IMR-90 (cell line): ENCODE results near the gene CHPF. TPM values are rescaled to one million over a fixed set of nuclear protein-coding genes. Genes with fewer than 3 reads are reported as not detected.

Experiments used
- ATAC-seq: fragments of 200-7000 bp; cut with Tn5 transposase; 2 replicates; pipeline ENCODE4 v1.9.1; 2020; ENCODE audit warnings: low read depth, mild to moderate bottlenecking, moderate library complexity
- BruUV-seq: library from RNA; stranded (reverse); fragments of 400-500 nt; replicated peaks from 2 replicates; lab custom pipeline; 2021; lab: Mats Ljungman, UMichigan
- CTCF ChIA-PET: fragments of 300-600 bp; formaldehyde crosslinking; extraction: SDS; loops from one replicate; lab custom pipeline; 2021; ENCODE audit warnings: antibody characterized with exemption; lab: Yijun Ruan, JAX
- POLR2A ChIA-PET: fragments of 300-600 bp; sonication (Branson Sonifier 250); formaldehyde crosslinking; loops from one replicate; lab custom pipeline; 2022; ENCODE audit warnings: antibody characterized with exemption; ENCODE audit not compliant: unreplicated experiment; lab: Charles Lee
- DNase-seq: peaks from one replicate; pipeline ENCODE4 v3.0.0; 2013
- H2AFZ ChIP-seq: replicated peaks from 2 replicates; pipeline ENCODE3; 2013; ENCODE audit warnings: low read length, mild to moderate bottlenecking; ENCODE audit not compliant: poor library complexity
- H2AK5ac ChIP-seq: 2 replicates; pipeline ENCODE4 v1.6.1; 2013; ENCODE audit warnings: low read depth, low read length, inconsistent platforms
- H2AK9ac ChIP-seq: replicated peaks from 2 replicates; pipeline ENCODE3; 2013; ENCODE audit warnings: mild to moderate bottlenecking, low read depth, low read length, moderate library complexity; ENCODE audit not compliant: poor library complexity
- H2BK120ac ChIP-seq: 2 replicates; pipeline ENCODE4 v1.6.1; 2013; ENCODE audit warnings: low read depth, low read length, inconsistent platforms
- H2BK15ac ChIP-seq: 3 replicates; pipeline ENCODE4 v1.6.1; 2013; ENCODE audit warnings: low read depth, low read length, inconsistent platforms
- H2BK20ac ChIP-seq: 2 replicates; pipeline ENCODE4 v1.6.1; 2013; ENCODE audit warnings: low read depth, mild to moderate bottlenecking, inconsistent platforms, low read length, moderate library complexity
- H2BK5ac ChIP-seq: 2 replicates; pipeline ENCODE4 v1.6.1; 2013; ENCODE audit warnings: mild to moderate bottlenecking, low read depth, low read length, inconsistent platforms; ENCODE audit not compliant: poor library complexity, severe bottlenecking
- H3K14ac ChIP-seq: replicated peaks from 2 replicates; pipeline ENCODE4 v1.6.1; 2013; ENCODE audit warnings: low read depth, low read length, inconsistent platforms
- H3K18ac ChIP-seq: 2 replicates; pipeline ENCODE4 v1.6.1; 2013; ENCODE audit warnings: low read depth, low read length, control low read depth
- H3K23ac ChIP-seq: 2 replicates; pipeline ENCODE4 v1.6.1; 2013; ENCODE audit warnings: low read depth, low read length, inconsistent platforms
- H3K27ac ChIP-seq: 2 replicates; pipeline ENCODE4 v1.5.1; 2013; ENCODE audit warnings: mild to moderate bottlenecking, control low read depth, low read length; ENCODE audit not compliant: insufficient read depth
- H3K27me3 ChIP-seq: 2 replicates; pipeline ENCODE4 v1.6.1; 2013; ENCODE audit warnings: low read length; ENCODE audit not compliant: control insufficient read depth, insufficient read depth
- H3K36me3 ChIP-seq: 2 replicates; pipeline ENCODE4 v1.6.1; 2013; ENCODE audit warnings: low read length, mixed read lengths; ENCODE audit not compliant: control insufficient read depth, insufficient read depth
- H3K4ac ChIP-seq: 2 replicates; pipeline ENCODE4 v1.6.1; 2013; ENCODE audit warnings: low read depth, low read length, inconsistent platforms
- H3K4me1 ChIP-seq: 2 replicates; pipeline ENCODE4 v1.6.1; 2013; ENCODE audit warnings: low read length, mixed read lengths; ENCODE audit not compliant: control insufficient read depth, insufficient read depth
- H3K4me2 ChIP-seq: 2 replicates; pipeline ENCODE4 v1.6.1; 2013; ENCODE audit warnings: low read depth, mild to moderate bottlenecking, control low read depth, low read length, moderate library complexity
- H3K4me3 ChIP-seq: 2 replicates; pipeline ENCODE4 v1.5.1; 2013; ENCODE audit warnings: low read depth, mild to moderate bottlenecking, control low read depth, low read length, moderate library complexity; ENCODE audit not compliant: insufficient read depth
- H3K56ac ChIP-seq: 2 replicates; pipeline ENCODE4 v1.6.1; 2013; ENCODE audit warnings: low read length, inconsistent platforms; ENCODE audit not compliant: insufficient read depth; ENCODE audit errors: extremely low read depth
- H3K79me1 ChIP-seq, 2 experiments: 2 replicates each; pipeline ENCODE4 v1.6.1; 2013; ENCODE audit warnings: low read length in 2 of 2, inconsistent platforms in 1 of 2, low read depth in 1 of 2
- H3K9ac ChIP-seq: 2 replicates; pipeline ENCODE4 v1.6.1; 2013; ENCODE audit warnings: low read depth, low read length, control low read depth
- H3K9me1 ChIP-seq: 2 replicates; pipeline ENCODE4 v1.6.1; 2013; ENCODE audit warnings: low read length, inconsistent platforms; ENCODE audit not compliant: insufficient read depth
- H3K9me3 ChIP-seq: 2 replicates; pipeline ENCODE4 v1.6.1; 2013; ENCODE audit warnings: low read length; ENCODE audit not compliant: control insufficient read depth, insufficient read depth
- H4K20me1 ChIP-seq: 2 replicates; pipeline ENCODE4 v1.6.1; 2013; ENCODE audit warnings: low read length, inconsistent platforms; ENCODE audit not compliant: insufficient read depth
- H4K5ac ChIP-seq: 2 replicates; pipeline ENCODE4 v1.6.1; 2013; ENCODE audit warnings: mild to moderate bottlenecking, low read depth, low read length, control low read depth
- H4K8ac ChIP-seq, 2 experiments: 2 replicates each; pipeline ENCODE4 v1.6.1; 2013; ENCODE audit warnings: low read depth in 2 of 2, low read length in 2 of 2, control low read depth in 1 of 2, inconsistent platforms in 1 of 2
- H4K91ac ChIP-seq: 2 replicates; pipeline ENCODE4 v1.6.1; 2013; ENCODE audit warnings: low read depth, low read length, inconsistent platforms; ENCODE audit not compliant: insufficient read depth
- BHLHE40 ChIP-seq: fragments of 150-350 bp; IDR thresholded peaks from 2 replicates; pipeline ENCODE4 v1.6.1; 2016; ENCODE audit warnings: mild to moderate bottlenecking, low read depth, low read length
- CEBPB ChIP-seq: IDR thresholded peaks from 2 replicates; pipeline ENCODE4 v1.6.1; 2012; ENCODE audit warnings: low read depth, low read length, improper control_type of control experiment
- CHD1 ChIP-seq: IDR thresholded peaks from 2 replicates; pipeline ENCODE4 v1.6.1; 2012; ENCODE audit warnings: low read depth, low read length, improper control_type of control experiment
- CTCF ChIP-seq: conservative IDR thresholded peaks from 2 replicates; pipeline ENCODE4 v1.5.1; 2012; ENCODE audit warnings: mild to moderate bottlenecking, low read depth, low read length, improper control_type of control experiment
- ELK1 ChIP-seq: fragments of 150-350 bp; IDR thresholded peaks from 2 replicates; pipeline ENCODE4 v1.6.1; 2016; ENCODE audit warnings: low read depth, mild to moderate bottlenecking, low read length, moderate library complexity, borderline replicate concordance
- FOS ChIP-seq: fragments of 150-350 bp; IDR thresholded peaks from 2 replicates; pipeline ENCODE4 v1.6.1; 2016; ENCODE audit warnings: low read depth, low read length
- MAFK ChIP-seq: IDR thresholded peaks from 2 replicates; pipeline ENCODE4 v1.6.1; 2012; ENCODE audit warnings: low read depth, low read length, improper control_type of control experiment
- MAZ ChIP-seq: IDR thresholded peaks from 2 replicates; pipeline ENCODE4 v1.6.1; 2012; ENCODE audit warnings: low read depth, mild to moderate bottlenecking, low read length, improper control_type of control experiment, moderate library complexity, borderline replicate concordance
- MXI1 ChIP-seq: IDR thresholded peaks from 2 replicates; pipeline ENCODE4 v1.6.1; 2012; ENCODE audit warnings: low read depth, mild to moderate bottlenecking, low read length, moderate library complexity, borderline replicate concordance
- NFE2L2 ChIP-seq: fragments of 150-350 bp; IDR thresholded peaks from 2 replicates; pipeline ENCODE4 v1.6.1; 2016; ENCODE audit warnings: low read depth, mild to moderate bottlenecking, low read length
- POLR2A ChIP-seq: IDR thresholded peaks from 2 replicates; pipeline ENCODE4 v1.6.1; 2012; ENCODE audit warnings: mild to moderate bottlenecking, low read depth, low read length
- RAD21 ChIP-seq: IDR thresholded peaks from 2 replicates; pipeline ENCODE4 v1.6.1; 2012; ENCODE audit warnings: low read length, improper control_type of control experiment
- RCOR1 ChIP-seq: IDR thresholded peaks from 2 replicates; pipeline ENCODE4 v1.6.1; 2012; ENCODE audit warnings: mild to moderate bottlenecking, low read length, improper control_type of control experiment; ENCODE audit not compliant: insufficient replicate concordance
- WGBS, 2 experiments: methylation state at CpG; one replicate each; pipeline versions ENCODE4 v1.1.5 to v1.1.7; 2013; ENCODE audit warnings: missing lambda C conversion rate in 2 of 2; ENCODE audit not compliant: insufficient read length in 1 of 2; ENCODE audit errors: extremely low coverage in 2 of 2; 5-methylcytosine and 5-hydroxymethylcytosine counted together
- dilution Hi-C: fragments of 300-500 bp; cut with HindIII; formaldehyde crosslinking; loops from one replicate; pipeline ENCODE4 v1.14.3; 2018; ENCODE audit warnings: low sequenced_read_pairs; ENCODE audit not compliant: unreplicated experiment
- in situ Hi-C: fragments of 300-500 bp; cut with MboI; formaldehyde crosslinking; loops from 3 replicates; pipeline ENCODE4 v1.14.3; 2019; ENCODE audit warnings: low sequenced_read_pairs, inconsistent platforms, mixed read lengths
- intact Hi-C: fragments of 100-400 bp; cut with micrococcal nuclease; formaldehyde crosslinking; loops from 2 replicates; pipeline ENCODE4 v1.10.0; 2022
- polyA plus RNA-seq, 3 experiments: library from polyadenylated mRNA; depleted of rRNA; stranded (reverse); fragments of >200 nt; gene quantifications; 2 replicates each; pipeline ENCODE4 v1.2.3, GENCODE V29; 2012; ENCODE audit warnings: low replicate concordance in 1 of 3
- total RNA-seq: library from RNA; depleted of rRNA; stranded (reverse); fragments of >200 nt; gene quantifications from 2 replicates; pipeline ENCODE4 v1.2.3, GENCODE V29; 2012
- TF ChIP-seq, protein P1 (sequence below): fragments of 150-350 bp; IDR thresholded peaks from 2 replicates; pipeline ENCODE4 v1.6.1; 2017; ENCODE audit warnings: mild to moderate bottlenecking, antibody characterized with exemption, low read length, low read depth

Gene CHPF
- total and polyA plus RNA-seq, 2 of the 4 experiments (the other 2 are of a cell fraction): 24.0 to 115 TPM

GRCh38 chr2:219493086-219493485, 50.5 kb downstream of the CHPF start:
- Histone ChIP-seq H3K27ac (no peak overlapping the region), H3K9me1 (no peaks in the 10 kb centered on the region), H3K23ac (no peak overlapping the region), H3K27me3 (no peaks in the 10 kb centered on the region; the same call in 1 of the 2 replicates), H3K36me3 (peaks cover 29% of the 10 kb centered on the region; the same call in 1 of the 2 replicates), H3K79me1 (no peaks in the 10 kb centered on the region), H2BK120ac (no peak overlapping the region), H3K9ac (no peak overlapping the region), H3K4me3 (no peak overlapping the region), H2BK5ac (no peak overlapping the region), H4K91ac (no peak overlapping the region), H3K4ac (no peak overlapping the region), H3K9me3 (no peaks in the 10 kb centered on the region), H3K14ac (no peak overlapping the region), H2BK15ac (no peak overlapping the region), H3K56ac (no peak overlapping the region), H3K18ac (no peak overlapping the region), H4K20me1 (no peaks in the 10 kb centered on the region), H3K4me1 (peaks cover 7% of the 10 kb centered on the region), H2AFZ (no peak overlapping the region), H3K4me2 (no peak overlapping the region), H2AK5ac (no peak overlapping the region), H2AK9ac (peak overlapping the region; percentile 34), H2BK20ac (no peak overlapping the region), H4K8ac (no peak overlapping the region), H4K5ac (no peak overlapping the region)
- no peak for DNase-seq
- no peak for ATAC-seq
- in situ Hi-C loops (no loop called here), dilution Hi-C loops (no loop called here), intact Hi-C loops (no loop called here)
- CTCF ChIA-PET: no interaction called here
- TF ChIP-seq BHLHE40 (no peak), NFE2L2 (no peak), POLR2A (no peak), CTCF (no peak), RCOR1 (no peak), ELK1 (no peak), MXI1 (no peak), MAZ (no peak), MAFK (no peak), RAD21 (no peak), CEBPB (no peak), FOS (no peak), CHD1 (no peak)
- TF ChIP-seq, protein P1, sequence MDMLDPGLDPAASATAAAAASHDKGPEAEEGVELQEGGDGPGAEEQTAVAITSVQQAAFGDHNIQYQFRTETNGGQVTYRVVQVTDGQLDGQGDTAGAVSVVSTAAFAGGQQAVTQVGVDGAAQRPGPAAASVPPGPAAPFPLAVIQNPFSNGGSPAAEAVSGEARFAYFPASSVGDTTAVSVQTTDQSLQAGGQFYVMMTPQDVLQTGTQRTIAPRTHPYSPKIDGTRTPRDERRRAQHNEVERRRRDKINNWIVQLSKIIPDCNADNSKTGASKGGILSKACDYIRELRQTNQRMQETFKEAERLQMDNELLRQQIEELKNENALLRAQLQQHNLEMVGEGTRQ: no peak
- WGBS, 2 experiments: no CpG with 5 or more reads among the region's 5 CpGs
- no TSS peak for BruUV-seq
- POLR2A ChIA-PET: no interaction called here
